ENCODE measurements around the gene GMDS. TPM values are rescaled to one million over a fixed set of nuclear protein-coding genes. Genes with fewer than 3 reads are reported as not detected.

The GMDS gene
- total and polyA plus RNA-seq, 2 donors (not counting 3 experiments of a cell fraction or from before 2014, with no cell fraction given): 9.8 to 23.5 TPM

GRCh38 chr6:1983850-1984249, 261.6 kb downstream of the GMDS start:
- no peak for FAIRE-seq
- no TSS peak for BruUV-seq (replicated peaks)

More at GRCh38 chr6:1983850-1984249, 261.6 kb downstream of the GMDS start:
- H3K36me3 ChIP-seq (ENCODE audit: control insufficient read depth in 2 of 2, extremely low read depth in 1 of 2, insufficient read depth in 2 of 2, low read length in 2 of 2): no peaks in the 10 kb centered on the region
- H3K27ac ChIP-seq (ENCODE audit: insufficient read depth, low read depth, low read length): no peak overlapping the region
- no peaks in the 10 kb centered on the region for H3K9me1 ChIP-seq (replicated peaks; ENCODE audit: control insufficient read depth, extremely low read depth, insufficient read depth, low read length)
- no peaks in the 10 kb centered on the region for H3K9me3 ChIP-seq (replicated peaks; ENCODE audit: control insufficient read depth, insufficient read depth, low read length)
- dilution Hi-C loops (cut with MboI; ENCODE audit: extremely low pct_ligation_motif_present, low sequenced_read_pairs): no loop called here
- intact Hi-C loops (cut with micrococcal nuclease): no loop called here
- ChIA-PET POLR2A (no interaction called here), CTCF (no interaction called here)
- H3K9ac ChIP-seq (replicated peaks; ENCODE audit: extremely low read depth, insufficient read depth, low read length): no peak overlapping the region
- H3K79me2 ChIP-seq (ENCODE audit: control insufficient read depth, insufficient read depth, low read length): no peaks in the 10 kb centered on the region
- no peak for DNase-seq (ENCODE audit: low read depth, low spot score)
- H3K4me2 ChIP-seq (ENCODE audit: insufficient read depth, low read length): no peak overlapping the region
- H4K20me1 ChIP-seq (replicated peaks; ENCODE audit: control insufficient read depth, extremely low read depth, insufficient read depth, low read length): no peaks in the 10 kb centered on the region
- H3K4me3 ChIP-seq (replicated peaks in 1 of 3; ENCODE audit: insufficient read depth in 1 of 3, low read depth in 1 of 3, low read length in 3 of 3): no peak overlapping the region
- TF ChIP-seq MAX (IDR thresholded peaks at IDR 0.05; ENCODE audit: insufficient read depth, insufficient read length) (no peak), POLR2AphosphoS5 (IDR thresholded peaks at IDR 0.05; ENCODE audit: insufficient read depth, low read depth, low read length) (no peak), FOS (IDR thresholded peaks at IDR 0.05; ENCODE audit: borderline replicate concordance, insufficient read depth, low read length) (no peak), EZH2 (IDR thresholded peaks at IDR 0.05; ENCODE audit: borderline replicate concordance, low read depth, low read length, severe bottlenecking) (no peak), MYC (IDR thresholded peaks at IDR 0.05; ENCODE audit: low read depth, low read length) (no peak), CTCF (IDR thresholded peaks at IDR 0.05; ENCODE audit: extremely low read depth in 1 of 2, insufficient read depth in 1 of 2, low read depth in 1 of 2, low read length in 2 of 2) (no peak), GATA2 (IDR thresholded peaks at IDR 0.05; ENCODE audit: insufficient read depth, insufficient read length, low read depth, low read length) (no peak), JUN (IDR thresholded peaks at IDR 0.05; ENCODE audit: borderline replicate concordance, insufficient read depth, insufficient read length, low read depth) (no peak), POLR2A (IDR thresholded peaks at IDR 0.05; ENCODE audit: low read depth, low read length) (no peak)
- no peak overlapping the region for H2AFZ ChIP-seq (ENCODE audit: low read depth, low read length)
- no peaks in the 10 kb centered on the region for H3K4me1 ChIP-seq (ENCODE audit: control insufficient read depth, extremely low read depth, insufficient read depth, low read length)
- H3K27me3 ChIP-seq (ENCODE audit: control insufficient read depth in 2 of 2, insufficient read depth in 2 of 2, low read length in 2 of 2): no peaks in the 10 kb centered on the region

Measured in endothelial cell of umbilical vein (primary cell).